Measurements from ENCODE around the gene MPV17L2.

Gene MPV17L2

DNA sequence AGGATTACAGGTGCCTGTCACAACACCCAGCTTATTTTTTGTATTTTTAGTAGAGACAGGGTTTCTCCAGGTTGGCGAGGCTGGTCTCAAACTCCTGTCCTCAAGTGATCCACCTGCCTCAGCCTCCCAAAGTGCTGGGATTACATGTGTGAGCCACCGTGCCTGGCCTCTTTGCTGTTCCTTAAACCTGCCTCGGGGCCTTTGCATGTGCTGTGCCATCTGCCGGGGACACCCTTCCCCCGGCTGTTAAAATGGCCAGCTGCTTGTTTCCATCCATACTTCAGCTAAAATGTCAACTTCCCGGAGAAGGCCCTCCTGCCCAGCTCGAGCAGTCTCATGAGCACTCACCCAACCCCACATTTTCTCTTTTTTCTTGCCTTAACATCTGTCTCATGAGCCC, 52.3 kb downstream of the MPV17L2 start:
- TF ChIP-seq TAF1 (IDR thresholded peaks at IDR 0.05; ENCODE audit: borderline replicate concordance, insufficient read depth, low read length) (no peak), SIN3A (IDR thresholded peaks at IDR 0.05; ENCODE audit: borderline replicate concordance, insufficient read depth, low read length) (no peak), POLR2AphosphoS5 (IDR thresholded peaks at IDR 0.05; ENCODE audit: low read depth, low read length) (no peak), FOXP2 (optimal IDR thresholded peaks at IDR 0.05; ENCODE audit: borderline replicate concordance, extremely low read depth, extremely low read length, insufficient read depth) (no peak)
- TF ChIP-seq, protein P1, sequence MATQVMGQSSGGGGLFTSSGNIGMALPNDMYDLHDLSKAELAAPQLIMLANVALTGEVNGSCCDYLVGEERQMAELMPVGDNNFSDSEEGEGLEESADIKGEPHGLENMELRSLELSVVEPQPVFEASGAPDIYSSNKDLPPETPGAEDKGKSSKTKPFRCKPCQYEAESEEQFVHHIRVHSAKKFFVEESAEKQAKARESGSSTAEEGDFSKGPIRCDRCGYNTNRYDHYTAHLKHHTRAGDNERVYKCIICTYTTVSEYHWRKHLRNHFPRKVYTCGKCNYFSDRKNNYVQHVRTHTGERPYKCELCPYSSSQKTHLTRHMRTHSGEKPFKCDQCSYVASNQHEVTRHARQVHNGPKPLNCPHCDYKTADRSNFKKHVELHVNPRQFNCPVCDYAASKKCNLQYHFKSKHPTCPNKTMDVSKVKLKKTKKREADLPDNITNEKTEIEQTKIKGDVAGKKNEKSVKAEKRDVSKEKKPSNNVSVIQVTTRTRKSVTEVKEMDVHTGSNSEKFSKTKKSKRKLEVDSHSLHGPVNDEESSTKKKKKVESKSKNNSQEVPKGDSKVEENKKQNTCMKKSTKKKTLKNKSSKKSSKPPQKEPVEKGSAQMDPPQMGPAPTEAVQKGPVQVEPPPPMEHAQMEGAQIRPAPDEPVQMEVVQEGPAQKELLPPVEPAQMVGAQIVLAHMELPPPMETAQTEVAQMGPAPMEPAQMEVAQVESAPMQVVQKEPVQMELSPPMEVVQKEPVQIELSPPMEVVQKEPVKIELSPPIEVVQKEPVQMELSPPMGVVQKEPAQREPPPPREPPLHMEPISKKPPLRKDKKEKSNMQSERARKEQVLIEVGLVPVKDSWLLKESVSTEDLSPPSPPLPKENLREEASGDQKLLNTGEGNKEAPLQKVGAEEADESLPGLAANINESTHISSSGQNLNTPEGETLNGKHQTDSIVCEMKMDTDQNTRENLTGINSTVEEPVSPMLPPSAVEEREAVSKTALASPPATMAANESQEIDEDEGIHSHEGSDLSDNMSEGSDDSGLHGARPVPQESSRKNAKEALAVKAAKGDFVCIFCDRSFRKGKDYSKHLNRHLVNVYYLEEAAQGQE (IDR thresholded peaks at IDR 0.05; ENCODE audit: insufficient read depth in 1 of 2, low read depth in 2 of 2, low read length in 2 of 2), result no peak

Measured in PFSK-1 (cell line).